KMS-11 (cell line): ENCODE results near the gene CCDC121.

Source experiments
- H2AFZ ChIP-seq: fragments of 200-600 bp; sonication (generic); 2 replicates; pipeline ENCODE4 v1.6.1; 2016; ENCODE audit warnings: antibody characterized with exemption, mixed run types, low read depth
- H3K27ac ChIP-seq: fragments of 200-600 bp; sonication (generic); 2 replicates; pipeline ENCODE4 v1.6.1; 2016; ENCODE audit warnings: mild to moderate bottlenecking, mixed run types
- H3K27me3 ChIP-seq: fragments of 200-600 bp; sonication (generic); 2 replicates; pipeline ENCODE4 v1.6.1; 2017; ENCODE audit warnings: mild to moderate bottlenecking, low read depth, mixed run types, moderate library complexity; ENCODE audit not compliant: insufficient read depth
- H3K36me3 ChIP-seq: fragments of 200-600 bp; sonication (generic); 2 replicates; pipeline ENCODE4 v1.6.1; 2017; ENCODE audit warnings: mild to moderate bottlenecking, mixed run types; ENCODE audit not compliant: insufficient read depth
- H3K4me1 ChIP-seq: fragments of 200-600 bp; sonication (generic); 2 replicates; pipeline ENCODE4 v1.6.1; 2016; ENCODE audit warnings: mild to moderate bottlenecking, low read depth, mixed run types; ENCODE audit not compliant: poor library complexity, severe bottlenecking
- H3K4me2 ChIP-seq: fragments of 200-600 bp; sonication (generic); 2 replicates; pipeline ENCODE4 v1.7.0; 2016; ENCODE audit warnings: mild to moderate bottlenecking, mixed run types
- H3K4me3 ChIP-seq: fragments of 200-600 bp; sonication (generic); IDR thresholded peaks from 2 replicates; pipeline ENCODE4 v1.6.1; 2017; ENCODE audit warnings: low read depth, low read length, mixed read lengths; ENCODE audit not compliant: insufficient read depth
- H3K79me2 ChIP-seq: fragments of 200-600 bp; sonication (generic); 2 replicates; pipeline ENCODE4 v1.6.1; 2016; ENCODE audit warnings: low read depth, mixed run types; ENCODE audit not compliant: insufficient read depth
- H3K9ac ChIP-seq: fragments of 200-600 bp; sonication (generic); 2 replicates; pipeline ENCODE4 v1.6.1; 2016; ENCODE audit warnings: mild to moderate bottlenecking, mixed run types
- H4K20me1 ChIP-seq: fragments of 200-600 bp; sonication (generic); 2 replicates; pipeline ENCODE4 v1.6.1; 2016; ENCODE audit warnings: mild to moderate bottlenecking, mixed run types; ENCODE audit not compliant: insufficient read depth
- TF ChIP-seq, protein P1 (sequence below): fragments of 200-600 bp; sonication (generic); conservative IDR thresholded peaks from 2 replicates; pipeline ENCODE4 v1.6.1; 2017; ENCODE audit warnings: low read depth, mild to moderate bottlenecking, antibody characterized with exemption, low read length, moderate library complexity, mixed read lengths

Gene CCDC121

DNA sequence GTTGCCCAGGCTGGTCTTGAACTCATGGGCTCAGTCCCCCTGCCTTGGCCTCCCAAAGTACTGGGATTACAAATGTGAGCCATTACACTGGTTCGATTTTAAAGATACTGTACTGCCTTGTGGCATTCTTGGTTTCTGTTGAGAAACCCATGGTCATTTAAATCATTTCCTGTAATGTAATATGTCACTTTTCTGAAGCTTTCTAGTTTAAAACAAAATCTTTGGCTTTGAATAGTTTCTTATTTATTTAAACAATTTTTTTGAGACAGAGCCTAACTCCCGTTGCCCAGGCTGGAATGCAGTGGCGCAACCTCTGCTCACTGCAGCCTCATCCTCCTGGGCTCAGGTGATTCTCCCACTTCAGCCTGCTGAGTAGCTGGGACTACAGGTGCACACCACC, 37.1 kb downstream of the CCDC121 start:
- Histone ChIP-seq H3K9ac (no peak overlapping the region), H4K20me1 (no peaks in the 10 kb centered on the region)
- TF ChIP-seq, protein P1, sequence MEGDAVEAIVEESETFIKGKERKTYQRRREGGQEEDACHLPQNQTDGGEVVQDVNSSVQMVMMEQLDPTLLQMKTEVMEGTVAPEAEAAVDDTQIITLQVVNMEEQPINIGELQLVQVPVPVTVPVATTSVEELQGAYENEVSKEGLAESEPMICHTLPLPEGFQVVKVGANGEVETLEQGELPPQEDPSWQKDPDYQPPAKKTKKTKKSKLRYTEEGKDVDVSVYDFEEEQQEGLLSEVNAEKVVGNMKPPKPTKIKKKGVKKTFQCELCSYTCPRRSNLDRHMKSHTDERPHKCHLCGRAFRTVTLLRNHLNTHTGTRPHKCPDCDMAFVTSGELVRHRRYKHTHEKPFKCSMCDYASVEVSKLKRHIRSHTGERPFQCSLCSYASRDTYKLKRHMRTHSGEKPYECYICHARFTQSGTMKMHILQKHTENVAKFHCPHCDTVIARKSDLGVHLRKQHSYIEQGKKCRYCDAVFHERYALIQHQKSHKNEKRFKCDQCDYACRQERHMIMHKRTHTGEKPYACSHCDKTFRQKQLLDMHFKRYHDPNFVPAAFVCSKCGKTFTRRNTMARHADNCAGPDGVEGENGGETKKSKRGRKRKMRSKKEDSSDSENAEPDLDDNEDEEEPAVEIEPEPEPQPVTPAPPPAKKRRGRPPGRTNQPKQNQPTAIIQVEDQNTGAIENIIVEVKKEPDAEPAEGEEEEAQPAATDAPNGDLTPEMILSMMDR, result no peak

DNA sequence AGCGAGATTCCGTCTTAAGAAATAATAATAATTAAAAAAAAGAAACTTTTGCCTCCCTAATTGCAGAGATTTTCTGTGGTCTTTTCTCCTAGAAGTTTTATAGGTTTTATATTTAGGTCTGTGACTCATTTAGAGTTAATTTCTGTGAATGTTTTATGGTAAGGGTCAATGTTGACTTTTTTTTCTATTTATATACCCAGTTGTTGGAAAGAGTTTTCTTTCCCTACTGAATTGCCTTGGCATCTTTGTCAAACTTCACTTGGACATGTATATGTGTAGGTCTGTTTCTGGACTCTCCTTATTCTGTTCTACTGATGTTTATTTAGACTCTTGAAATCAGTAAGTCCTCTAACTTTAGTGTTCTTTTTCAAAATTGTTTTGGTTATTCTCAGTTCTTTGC, 40.5 kb downstream of the CCDC121 start:
- Histone ChIP-seq H4K20me1 (no peaks in the 10 kb centered on the region; the same call in 1 of the 2 replicates), H3K79me2 (peaks cover 96% of the 10 kb centered on the region)
- TF ChIP-seq, protein P1, result no peak

More for the DNA sequence above, 37.1 kb downstream of the CCDC121 start:
- H2AFZ ChIP-seq, result no peak overlapping the region
- H3K27me3 ChIP-seq, result no peaks in the 10 kb centered on the region
- H3K4me1 ChIP-seq, result peaks cover 3% of the 10 kb centered on the region
- H3K27ac ChIP-seq, result no peak overlapping the region
- no peak overlapping the region for H3K4me3 ChIP-seq
- H3K4me2 ChIP-seq, result no peak overlapping the region
- H3K79me2 ChIP-seq, result peaks cover 79% of the 10 kb centered on the region; the same call in 1 of the 2 replicates
- H3K36me3 ChIP-seq, result no peaks in the 10 kb centered on the region

DNA sequence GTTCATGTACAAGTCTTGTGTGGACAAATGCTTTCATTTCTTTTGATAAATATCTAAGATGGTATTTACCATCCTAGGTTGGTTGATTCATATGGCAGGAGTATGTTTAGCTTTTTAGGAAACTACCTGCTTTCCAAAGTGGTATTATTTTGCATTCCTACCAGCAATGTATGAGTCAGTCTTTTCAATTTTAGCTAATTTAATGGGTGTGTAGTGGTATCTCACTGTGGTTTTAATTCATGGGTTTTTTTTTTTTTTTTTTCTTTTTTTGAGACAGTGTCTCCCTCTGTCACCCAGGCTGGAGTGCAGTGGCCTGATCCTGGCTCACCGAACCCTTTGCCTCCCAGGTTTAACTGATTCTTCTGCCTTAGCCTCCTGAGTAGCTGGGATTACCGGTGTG, 41.8 kb downstream of the CCDC121 start:
- Histone ChIP-seq H3K9ac (no peak overlapping the region), H3K79me2 (peaks cover 88% of the 10 kb centered on the region), H3K36me3 (no peaks in the 10 kb centered on the region), H2AFZ (no peak overlapping the region), H4K20me1 (no peaks in the 10 kb centered on the region; the same call in 1 of the 2 replicates), H3K27me3 (no peaks in the 10 kb centered on the region), H3K4me2 (no peak overlapping the region), H3K4me1 (peaks cover 29% of the 10 kb centered on the region), H3K4me3 (no peak overlapping the region), H3K27ac (no peak overlapping the region)
- TF ChIP-seq, protein P1, result no peak

More for the DNA sequence above, 40.5 kb downstream of the CCDC121 start:
- Histone ChIP-seq H3K9ac (no peak overlapping the region), H3K27ac (no peak overlapping the region), H3K4me3 (no peak overlapping the region), H2AFZ (no peak overlapping the region), H3K27me3 (no peaks in the 10 kb centered on the region), H3K4me2 (no peak overlapping the region), H3K4me1 (peaks cover 23% of the 10 kb centered on the region), H3K36me3 (no peaks in the 10 kb centered on the region)

DNA sequence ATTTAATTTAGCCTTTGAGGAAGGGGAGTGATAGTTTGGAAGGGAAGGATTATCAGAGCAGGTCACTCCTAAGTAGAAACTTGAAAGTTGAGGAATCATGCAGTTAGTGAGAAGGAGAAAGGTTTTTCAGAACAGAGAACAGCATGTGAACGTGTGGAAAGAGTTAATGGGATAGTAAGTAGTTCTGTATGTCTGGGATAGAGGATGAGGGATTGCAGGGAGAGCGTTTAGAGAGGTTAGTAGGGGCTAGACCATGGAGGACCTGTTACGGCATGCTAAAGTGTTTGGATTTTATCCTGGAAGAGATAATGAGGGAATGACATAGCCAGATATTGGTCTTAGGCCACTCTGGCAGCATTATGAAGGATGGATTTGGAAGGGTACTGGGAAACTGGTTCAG, 44.2 kb downstream of the CCDC121 start:
- H3K27ac ChIP-seq, result no peak overlapping the region
- H4K20me1 ChIP-seq, result no peaks in the 10 kb centered on the region; the same call in 1 of the 2 replicates
- H3K36me3 ChIP-seq, result no peaks in the 10 kb centered on the region
- H3K27me3 ChIP-seq, result no peaks in the 10 kb centered on the region
- TF ChIP-seq, protein P1, result no peak
- H2AFZ ChIP-seq, result no peak overlapping the region
- H3K4me1 ChIP-seq, result peaks cover 26% of the 10 kb centered on the region
- H3K79me2 ChIP-seq, result peaks cover 65% of the 10 kb centered on the region
- H3K4me2 ChIP-seq, result peak overlapping the region; percentile 50
- H3K4me3 ChIP-seq, result no peak overlapping the region
- H3K9ac ChIP-seq, result no peak overlapping the region
